ENCODE data around the gene MYO10.

DNA sequence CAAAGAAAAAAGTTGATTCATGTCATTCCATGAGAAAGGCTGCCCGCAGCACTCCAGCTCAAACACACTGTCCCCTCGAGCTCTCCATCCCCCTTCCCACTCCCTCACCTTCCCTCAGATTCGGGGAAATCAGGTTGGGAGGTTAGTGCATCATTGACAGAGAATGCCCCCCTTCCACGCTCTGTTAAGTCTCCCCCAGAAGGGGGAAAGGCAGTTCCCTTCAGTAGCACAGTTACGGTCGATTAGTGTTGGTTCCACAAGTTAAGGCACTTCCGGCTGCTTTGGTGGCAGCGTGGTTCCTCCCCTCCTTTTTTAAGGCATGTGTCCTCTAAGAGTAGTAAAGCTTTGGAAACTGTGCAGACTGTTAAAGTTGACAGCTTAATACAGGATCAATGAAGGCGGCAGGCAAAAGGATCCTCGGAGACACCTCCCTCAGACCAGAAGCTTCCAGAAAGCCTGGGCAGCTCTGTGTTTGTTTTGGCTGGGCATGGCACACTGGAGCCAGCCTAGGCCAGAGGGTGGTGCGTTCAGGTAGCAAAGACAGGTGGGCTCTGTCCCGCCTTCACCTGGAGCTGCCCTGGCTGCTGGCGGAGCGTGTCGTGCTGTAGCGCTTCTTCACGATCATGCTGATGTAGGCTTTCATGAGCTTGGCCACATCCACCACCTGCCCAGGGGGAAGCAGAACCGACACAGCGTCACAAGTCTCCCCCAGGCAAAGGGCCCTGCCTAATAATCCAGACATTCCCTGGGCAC lies 269.8 kb downstream of the MYO10 start:
- TF ChIP-seq, protein P1, sequence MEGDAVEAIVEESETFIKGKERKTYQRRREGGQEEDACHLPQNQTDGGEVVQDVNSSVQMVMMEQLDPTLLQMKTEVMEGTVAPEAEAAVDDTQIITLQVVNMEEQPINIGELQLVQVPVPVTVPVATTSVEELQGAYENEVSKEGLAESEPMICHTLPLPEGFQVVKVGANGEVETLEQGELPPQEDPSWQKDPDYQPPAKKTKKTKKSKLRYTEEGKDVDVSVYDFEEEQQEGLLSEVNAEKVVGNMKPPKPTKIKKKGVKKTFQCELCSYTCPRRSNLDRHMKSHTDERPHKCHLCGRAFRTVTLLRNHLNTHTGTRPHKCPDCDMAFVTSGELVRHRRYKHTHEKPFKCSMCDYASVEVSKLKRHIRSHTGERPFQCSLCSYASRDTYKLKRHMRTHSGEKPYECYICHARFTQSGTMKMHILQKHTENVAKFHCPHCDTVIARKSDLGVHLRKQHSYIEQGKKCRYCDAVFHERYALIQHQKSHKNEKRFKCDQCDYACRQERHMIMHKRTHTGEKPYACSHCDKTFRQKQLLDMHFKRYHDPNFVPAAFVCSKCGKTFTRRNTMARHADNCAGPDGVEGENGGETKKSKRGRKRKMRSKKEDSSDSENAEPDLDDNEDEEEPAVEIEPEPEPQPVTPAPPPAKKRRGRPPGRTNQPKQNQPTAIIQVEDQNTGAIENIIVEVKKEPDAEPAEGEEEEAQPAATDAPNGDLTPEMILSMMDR (IDR thresholded peaks at IDR 0.05; ENCODE audit: insufficient read depth, low read depth, low read length) = no peak
- TF ChIP-seq EZH2 (IDR thresholded peaks at IDR 0.05; ENCODE audit: insufficient read depth, low read length) = no peak
